T-cell (primary cell): ENCODE measurements around the gene ENDOG. TPM values are rescaled to one million over a fixed set of nuclear protein-coding genes. Genes with fewer than 3 reads are reported as not detected.

Experiments used
- total RNA-seq, 35 experiments: library from RNA in 6 of 35; stranded (reverse) in 6 of 35; fragments of 120-200 nt in 1 of 35; gene quantifications; one replicate each; pipeline versions ENCODE4 v1.2.1 to v1.2.4 and lab custom pipeline; 2013 to 2026

Gene ENDOG
- total RNA-seq, 5 donors from 2014 or later (not counting 1 experiment from before 2014, with no cell fraction given), result 11.3 to 31.1 (median 25.1) TPM

Other genes with a start within 250 kb of the ENDOG start
- gene DYNC2I2, start 161.7 kb upstream of the ENDOG start, total RNA-seq, result 10 to 100 TPM in 2 of 5 donors, 1 to 10 TPM in 3; 4.1 to 10.5 (median 8.0) TPM
- 100 to 1,000 TPM; 239 to 279 (median 252) TPM for gene SET, start 129.3 kb upstream of the ENDOG start, total RNA-seq
- 1 to 10 TPM; 2.1 to 4.3 (median 3.7) TPM for gene PKN3, start 116.0 kb upstream of the ENDOG start, total RNA-seq
- gene ZDHHC12, start 94.4 kb upstream of the ENDOG start, total RNA-seq, result 10 to 100 TPM; 22.6 to 32.9 (median 31.4) TPM
- 10 to 100 TPM; 38.4 to 50.6 (median 40.2) TPM for gene ZER1, start 46.6 kb upstream of the ENDOG start, total RNA-seq
- gene TBC1D13, start 31.2 kb upstream of the ENDOG start, total RNA-seq, result 10 to 100 TPM; 27.6 to 34.3 (median 31.8) TPM
- gene SPOUT1, start 11.3 kb downstream of the ENDOG start, total RNA-seq, result 10 to 100 TPM; 43.7 to 89.4 (median 82.6) TPM
- gene KYAT1, start 63.5 kb downstream of the ENDOG start, total RNA-seq, result 10 to 100 TPM in 4 of 5 donors, 1 to 10 TPM in 1; 9.7 to 15.6 (median 11.7) TPM
- gene LRRC8A, start 63.6 kb downstream of the ENDOG start, total RNA-seq, result 10 to 100 TPM; 30.7 to 34.3 (median 33.9) TPM
- 1 to 10 TPM in 3 of 5 donors, under 1 TPM in 2; 0.53 to 5.5 (median 3.3) TPM for gene PHYHD1, start 102.5 kb downstream of the ENDOG start, total RNA-seq
- gene DOLK, start 129.1 kb downstream of the ENDOG start, total RNA-seq, result 10 to 100 TPM in 2 of 5 donors, 1 to 10 TPM in 3; 5.4 to 11.6 (median 10.0) TPM
- 10 to 100 TPM; 51.0 to 78.4 (median 71.3) TPM for gene NUP188, start 129.2 kb downstream of the ENDOG start, total RNA-seq
- 100 to 1,000 TPM in 3 of 5 donors, 10 to 100 TPM in 2; 85.8 to 140 (median 131) TPM for gene SH3GLB2, start 209.8 kb downstream of the ENDOG start, total RNA-seq
- 10 to 100 TPM; 60.8 to 95.7 (median 83.4) TPM for gene MIGA2, start 218.1 kb downstream of the ENDOG start, total RNA-seq